ENCODE results near the gene GSTCD.
"Not testable (repeated sequence)": the region's sequence is repeated elsewhere in the genome, so short reads cannot be mapped to it uniquely, and the experiment has no call there.

The GSTCD gene

DNA sequence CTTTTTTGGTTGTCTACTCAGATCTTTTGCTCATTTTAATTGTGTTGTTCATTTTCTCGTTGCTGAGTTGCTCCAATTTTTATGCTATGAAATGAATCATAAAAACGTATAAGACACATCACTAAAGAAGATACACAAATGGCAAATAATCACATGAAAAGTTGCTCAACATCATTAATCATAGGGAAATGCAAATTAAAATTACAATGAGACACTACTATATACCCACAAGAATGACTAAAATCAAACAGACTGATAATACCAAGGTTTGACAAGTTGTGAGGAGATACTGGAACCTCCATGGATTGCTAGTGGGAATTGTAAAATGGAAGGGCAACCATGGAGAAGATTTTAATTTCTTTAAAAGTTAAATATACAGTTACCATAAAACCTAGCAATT, 17.0 kb downstream of the GSTCD start:
- Histone ChIP-seq H3K36me3 (ENCODE audit: control insufficient read depth, insufficient read depth, low read length) (no peaks in the 10 kb centered on the region), H3K4me3 (replicated peaks; ENCODE audit: low read depth, low read length) (no peak overlapping the region), H3K27me3 (replicated peaks; ENCODE audit: control insufficient read depth, insufficient read depth, low read length) (no peaks in the 10 kb centered on the region)
- DNase-seq (ENCODE audit: extremely low read depth, insufficient read length) = no peak
- TF ChIP-seq, protein P1, sequence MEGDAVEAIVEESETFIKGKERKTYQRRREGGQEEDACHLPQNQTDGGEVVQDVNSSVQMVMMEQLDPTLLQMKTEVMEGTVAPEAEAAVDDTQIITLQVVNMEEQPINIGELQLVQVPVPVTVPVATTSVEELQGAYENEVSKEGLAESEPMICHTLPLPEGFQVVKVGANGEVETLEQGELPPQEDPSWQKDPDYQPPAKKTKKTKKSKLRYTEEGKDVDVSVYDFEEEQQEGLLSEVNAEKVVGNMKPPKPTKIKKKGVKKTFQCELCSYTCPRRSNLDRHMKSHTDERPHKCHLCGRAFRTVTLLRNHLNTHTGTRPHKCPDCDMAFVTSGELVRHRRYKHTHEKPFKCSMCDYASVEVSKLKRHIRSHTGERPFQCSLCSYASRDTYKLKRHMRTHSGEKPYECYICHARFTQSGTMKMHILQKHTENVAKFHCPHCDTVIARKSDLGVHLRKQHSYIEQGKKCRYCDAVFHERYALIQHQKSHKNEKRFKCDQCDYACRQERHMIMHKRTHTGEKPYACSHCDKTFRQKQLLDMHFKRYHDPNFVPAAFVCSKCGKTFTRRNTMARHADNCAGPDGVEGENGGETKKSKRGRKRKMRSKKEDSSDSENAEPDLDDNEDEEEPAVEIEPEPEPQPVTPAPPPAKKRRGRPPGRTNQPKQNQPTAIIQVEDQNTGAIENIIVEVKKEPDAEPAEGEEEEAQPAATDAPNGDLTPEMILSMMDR (IDR thresholded peaks at IDR 0.05; ENCODE audit: insufficient read depth, low read length, poor library complexity, severe bottlenecking) = no peak

DNA sequence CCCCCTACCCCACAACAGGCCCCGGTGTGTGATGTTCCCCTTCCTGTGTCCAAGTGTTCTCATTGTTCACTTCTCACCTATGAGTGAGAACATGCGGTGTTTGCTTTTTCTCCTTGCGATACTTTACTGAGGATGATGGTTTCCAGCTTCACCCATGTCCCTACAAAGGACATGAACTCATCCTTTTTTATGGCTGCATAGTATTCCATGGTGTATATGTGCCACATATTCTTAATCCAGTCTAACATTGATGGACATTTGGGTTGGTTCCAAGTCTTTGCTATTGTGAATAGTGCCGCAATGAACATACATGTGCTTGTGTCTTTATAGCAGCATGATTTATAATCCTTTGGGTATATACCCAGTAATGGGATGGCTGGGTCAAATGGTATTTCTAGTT, 21.3 kb downstream of the GSTCD start:
- not testable (repeated sequence) for H3K4me3 ChIP-seq (replicated peaks; ENCODE audit: low read depth, low read length); H3K36me3 ChIP-seq (ENCODE audit: control insufficient read depth, insufficient read depth, low read length); DNase-seq (ENCODE audit: extremely low read depth, insufficient read length); H3K27me3 ChIP-seq (replicated peaks; ENCODE audit: control insufficient read depth, insufficient read depth, low read length)

DNA sequence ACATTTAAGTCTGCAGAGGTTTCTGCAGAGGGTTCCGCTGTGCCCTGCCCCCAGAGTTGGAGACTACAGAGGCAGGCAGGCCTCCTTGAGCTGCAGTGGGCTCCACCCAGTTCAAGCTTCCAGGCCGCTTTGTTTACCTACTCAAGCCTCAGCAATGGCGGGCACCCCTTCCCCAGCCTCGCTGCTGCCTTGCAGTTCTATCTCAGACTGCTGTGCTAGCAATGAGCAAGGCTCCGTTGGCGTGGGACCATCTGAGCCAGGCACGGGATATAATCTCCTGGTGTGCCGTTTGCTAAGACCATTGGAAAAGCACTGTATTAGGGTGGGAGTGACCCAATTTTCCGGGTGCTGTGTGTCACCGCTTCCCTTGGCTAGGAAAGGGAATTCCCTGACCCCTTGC, 26.6 kb downstream of the GSTCD start:
- not testable (repeated sequence) for DNase-seq (ENCODE audit: extremely low read depth, insufficient read length); H3K36me3 ChIP-seq (ENCODE audit: control insufficient read depth, insufficient read depth, low read length); H3K4me3 ChIP-seq (replicated peaks; ENCODE audit: low read depth, low read length); H3K27me3 ChIP-seq (replicated peaks; ENCODE audit: control insufficient read depth, insufficient read depth, low read length)

DNA sequence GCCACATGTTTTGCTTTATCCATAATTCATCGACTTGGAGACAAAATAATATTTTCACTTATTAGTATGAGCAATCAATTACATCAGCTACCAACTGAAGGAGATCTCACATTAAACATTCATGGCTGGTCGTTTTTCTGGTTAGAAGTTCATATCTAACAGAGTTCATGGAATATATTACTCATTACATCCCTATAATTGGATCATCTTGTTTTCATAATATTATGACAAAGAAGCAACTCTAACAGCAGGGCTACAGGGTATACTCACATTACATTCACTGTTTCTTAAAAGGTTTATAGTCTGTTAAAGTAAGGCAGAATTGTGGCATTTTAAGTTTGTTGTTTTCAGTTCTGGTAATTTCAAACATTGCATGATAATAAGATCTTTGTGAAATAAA, 33.0 kb downstream of the GSTCD start:
- DNase-seq (ENCODE audit: extremely low read depth, insufficient read length) = no peak
- H3K36me3 ChIP-seq (ENCODE audit: control insufficient read depth, insufficient read depth, low read length) = peaks cover 2% of the 10 kb centered on the region; the same call in 1 of the 2 replicates
- H3K27me3 ChIP-seq (replicated peaks; ENCODE audit: control insufficient read depth, insufficient read depth, low read length) = no peaks in the 10 kb centered on the region
- no peak overlapping the region for H3K4me3 ChIP-seq (replicated peaks; ENCODE audit: low read depth, low read length)
- TF ChIP-seq, protein P1 (IDR thresholded peaks at IDR 0.05; ENCODE audit: insufficient read depth, low read length, poor library complexity, severe bottlenecking) = no peak

DNA sequence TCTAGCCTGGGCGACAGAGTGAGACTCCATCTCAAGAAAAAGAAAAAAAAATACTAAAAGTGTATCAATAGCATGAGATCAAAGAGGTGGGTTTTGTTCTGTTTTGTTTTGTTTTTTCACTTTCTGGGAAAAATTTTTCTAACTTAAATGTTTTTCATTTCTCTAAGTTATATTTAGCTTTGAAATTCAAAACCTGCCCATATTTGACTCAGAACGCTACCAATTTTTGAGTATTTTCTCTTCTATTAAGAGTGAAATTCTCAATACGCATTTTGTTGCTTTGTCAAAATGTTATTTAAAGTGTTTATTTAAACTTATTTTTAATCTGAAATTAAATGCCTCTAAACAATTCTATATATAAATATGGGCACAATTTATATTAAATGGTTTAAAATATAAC, 39.6 kb downstream of the GSTCD start:
- Histone ChIP-seq H3K36me3 (ENCODE audit: control insufficient read depth, insufficient read depth, low read length) (no peaks in the 10 kb centered on the region; the same call in 1 of the 2 replicates), H3K27me3 (replicated peaks; ENCODE audit: control insufficient read depth, insufficient read depth, low read length) (no peaks in the 10 kb centered on the region), H3K4me3 (replicated peaks; ENCODE audit: low read depth, low read length) (no peak overlapping the region)
- no peak for DNase-seq (ENCODE audit: extremely low read depth, insufficient read length)
- TF ChIP-seq, protein P1 (IDR thresholded peaks at IDR 0.05; ENCODE audit: insufficient read depth, low read length, poor library complexity, severe bottlenecking) = no peak

DNA sequence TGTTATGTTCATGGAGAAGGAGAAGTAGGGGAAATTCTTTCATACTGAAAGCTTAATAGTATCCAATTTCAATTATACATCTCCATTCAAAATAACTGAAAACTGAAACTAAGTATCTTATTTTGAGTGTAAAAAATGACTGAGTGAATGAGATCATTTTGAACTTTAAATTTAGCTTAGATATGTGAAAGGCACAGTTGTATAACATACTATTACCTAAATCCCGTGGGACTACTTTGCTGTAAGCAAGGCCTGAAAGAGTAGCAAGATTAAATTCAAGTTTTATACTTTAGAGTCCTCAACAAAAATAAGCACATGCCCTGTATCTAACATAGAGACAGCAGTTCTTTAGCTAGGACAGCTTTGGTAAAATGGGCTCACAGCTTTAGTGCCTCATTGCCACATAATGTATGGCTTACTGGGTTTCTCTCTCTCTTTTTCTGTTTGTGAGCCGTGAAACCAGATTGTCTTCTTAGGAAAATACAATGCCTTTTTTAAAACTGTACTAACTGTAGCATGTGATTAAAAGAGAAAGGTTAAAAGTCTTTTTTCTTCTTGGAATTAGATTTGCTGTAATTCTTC, 43.2 kb downstream of the GSTCD start:
- H3K27me3 ChIP-seq (replicated peaks; ENCODE audit: control insufficient read depth, insufficient read depth, low read length) = no peaks in the 10 kb centered on the region
- H3K36me3 ChIP-seq (ENCODE audit: control insufficient read depth, insufficient read depth, low read length) = no peaks in the 10 kb centered on the region
- DNase-seq (ENCODE audit: extremely low read depth, insufficient read length) = peak; percentile 29
- TF ChIP-seq, protein P1 (IDR thresholded peaks at IDR 0.05; ENCODE audit: insufficient read depth, low read length, poor library complexity, severe bottlenecking) = no peak
- H3K4me3 ChIP-seq (replicated peaks; ENCODE audit: low read depth, low read length) = no peak overlapping the region

DNA sequence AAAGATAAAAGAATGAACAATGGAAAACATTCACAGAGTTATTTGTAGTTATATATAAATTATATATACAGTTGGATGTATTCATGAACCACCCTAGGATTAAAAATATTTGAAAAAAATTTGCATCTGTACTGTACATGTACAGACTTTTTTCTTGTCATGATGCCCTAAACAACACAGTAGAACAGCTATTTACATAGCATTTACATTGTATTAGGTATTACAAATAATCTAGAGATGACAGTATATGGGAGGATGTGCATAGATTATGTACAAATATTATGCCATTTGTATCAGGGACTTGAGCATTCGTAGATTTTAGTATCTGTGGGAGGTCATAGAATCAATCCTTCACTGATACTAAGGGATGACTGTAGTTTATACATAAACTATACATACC, 44.8 kb downstream of the GSTCD start:
- no peak overlapping the region for H3K4me3 ChIP-seq (replicated peaks; ENCODE audit: low read depth, low read length)
- DNase-seq (ENCODE audit: extremely low read depth, insufficient read length) = no peak
- TF ChIP-seq, protein P1 (IDR thresholded peaks at IDR 0.05; ENCODE audit: insufficient read depth, low read length, poor library complexity, severe bottlenecking) = no peak
- H3K27me3 ChIP-seq (replicated peaks; ENCODE audit: control insufficient read depth, insufficient read depth, low read length) = no peaks in the 10 kb centered on the region
- no peaks in the 10 kb centered on the region for H3K36me3 ChIP-seq (ENCODE audit: control insufficient read depth, insufficient read depth, low read length)

All from GM06990 (cell line).